Calu3 (cell line): ENCODE results near the gene FER. TPM values are rescaled to one million over a fixed set of nuclear protein-coding genes. Genes with fewer than 3 reads are reported as not detected.

ENCODE experiments used
- BruUV-seq: library from RNA; stranded (reverse); fragments of 400-500 nt; replicated peaks from 2 replicates; lab custom pipeline; 2021; lab: Mats Ljungman, UMichigan
- CTCF ChIA-PET: fragments of 300-600 bp; sonication (Branson Sonifier 250); formaldehyde crosslinking; loops from one replicate; lab custom pipeline; 2022; ENCODE audit warnings: antibody characterized with exemption; lab: Charles Lee
- DNase-seq: peaks from one replicate; pipeline ENCODE4 v3.0.0; 2022
- H3K27ac Mint-ChIP-seq: one replicate; pipeline ENCODE4 v1.8.0; 2022; ENCODE audit warnings: mixed read lengths; ENCODE audit not compliant: unreplicated experiment
- H3K27me3 Mint-ChIP-seq: one replicate; pipeline ENCODE4 v1.8.0; 2022; ENCODE audit warnings: mixed read lengths; ENCODE audit not compliant: unreplicated experiment
- H3K36me3 Mint-ChIP-seq: one replicate; pipeline ENCODE4 v1.8.0; 2022; ENCODE audit warnings: mild to moderate bottlenecking, moderate library complexity, mixed read lengths; ENCODE audit not compliant: insufficient read depth, unreplicated experiment
- H3K4me1 Mint-ChIP-seq: one replicate; pipeline ENCODE4 v1.8.0; 2022; ENCODE audit warnings: mild to moderate bottlenecking, low read depth, mixed read lengths; ENCODE audit not compliant: unreplicated experiment
- H3K4me3 Mint-ChIP-seq: one replicate; pipeline ENCODE4 v1.8.0; 2022; ENCODE audit warnings: mild to moderate bottlenecking, low read depth, moderate library complexity, mixed read lengths; ENCODE audit not compliant: unreplicated experiment
- H3K9me3 Mint-ChIP-seq: one replicate; pipeline ENCODE4 v1.8.0; 2022; ENCODE audit warnings: low read depth, mixed read lengths; ENCODE audit not compliant: unreplicated experiment
- CTCF ChIP-seq: fragments of 200-600 bp; IDR thresholded peaks from one replicate; pipeline ENCODE4 v1.8.0; 2022; ENCODE audit warnings: antibody characterized with exemption; ENCODE audit not compliant: unreplicated experiment
- intact Hi-C: fragments of 100-400 bp; cut with micrococcal nuclease; formaldehyde crosslinking; loops from one replicate; pipeline ENCODE4 v1.10.0; 2022; ENCODE audit not compliant: unreplicated experiment
- total RNA-seq: library from RNA; stranded (reverse); gene quantifications from 2 replicates; pipeline ENCODE4 v1.2.3, GENCODE V29; 2022

Gene FER
- total RNA-seq, 1 experiment from 2014 or later = 32.9 TPM

GRCh38 chr5:108753331-108753730 lies 5.6 kb downstream of the FER start:
- intact Hi-C loops = loop anchor here (5.0 kb wide), 2 partner anchors 149 to 714 kb away; no protein-coding TSS in a partner anchor
- no peak for TF ChIP-seq CTCF
- no peak overlapping the region for H3K4me3 Mint-ChIP-seq
- peaks cover 24% of the 10 kb centered on the region for H3K4me1 Mint-ChIP-seq
- H3K27me3 Mint-ChIP-seq = no peaks in the 10 kb centered on the region
- CTCF ChIA-PET = no interaction called here
- no peak for DNase-seq
- H3K36me3 Mint-ChIP-seq = peaks cover 18% of the 10 kb centered on the region
- no TSS peak for BruUV-seq
- no peak overlapping the region for H3K27ac Mint-ChIP-seq
- no peaks in the 10 kb centered on the region for H3K9me3 Mint-ChIP-seq

GRCh38 chr5:108753877-108754276 lies 6.2 kb downstream of the FER start:
- Mint-ChIP-seq H3K4me3 (no peak overlapping the region), H3K27ac (peak overlapping the region; percentile 84), H3K36me3 (peaks cover 12% of the 10 kb centered on the region), H3K9me3 (no peaks in the 10 kb centered on the region), H3K27me3 (no peaks in the 10 kb centered on the region), H3K4me1 (peaks cover 24% of the 10 kb centered on the region)
- CTCF ChIA-PET = interaction anchor here (0.6 kb wide), 1 partner anchor 38 kb away, joined by 3 read pairs; no protein-coding TSS in a partner anchor
- DNase-seq = no peak
- TF ChIP-seq CTCF = no peak
- intact Hi-C loops = loop anchor here (5.0 kb wide), 2 partner anchors 148 to 713 kb away; no protein-coding TSS in a partner anchor
- BruUV-seq = no TSS peak

- DNase-seq = no peak
- H3K4me3 Mint-ChIP-seq = no peak overlapping the region
- no TSS peak for BruUV-seq
- no peaks in the 10 kb centered on the region for H3K27me3 Mint-ChIP-seq
- intact Hi-C loops = no loop called here
- no peaks in the 10 kb centered on the region for H3K9me3 Mint-ChIP-seq
- TF ChIP-seq CTCF = no peak
- H3K27ac Mint-ChIP-seq = no peak overlapping the region
- no peaks in the 10 kb centered on the region for H3K36me3 Mint-ChIP-seq
- CTCF ChIA-PET = no interaction called here
- H3K4me1 Mint-ChIP-seq = peaks cover 6% of the 10 kb centered on the region
Measured at GRCh38 chr5:108760512-108760911, 12.8 kb downstream of the FER start.

- BruUV-seq = no TSS peak
Measured at GRCh38 chr5:108762660-108763059, 15.0 kb downstream of the FER start.

More at GRCh38 chr5:108762660-108763059, 15.0 kb downstream of the FER start:
- H3K9me3 Mint-ChIP-seq = no peaks in the 10 kb centered on the region
- H3K36me3 Mint-ChIP-seq = no peaks in the 10 kb centered on the region
- CTCF ChIA-PET = no interaction called here
- no peak overlapping the region for H3K4me3 Mint-ChIP-seq
- TF ChIP-seq CTCF = no peak
- intact Hi-C loops = no loop called here
- H3K4me1 Mint-ChIP-seq = peaks cover 14% of the 10 kb centered on the region
- H3K27me3 Mint-ChIP-seq = no peaks in the 10 kb centered on the region
- no peak for DNase-seq
- no peak overlapping the region for H3K27ac Mint-ChIP-seq
